ENCODE data around the gene LNPEP. TPM values are rescaled to one million over a fixed set of nuclear protein-coding genes. Genes with fewer than 3 reads are reported as not detected.

LNPEP gene
- total RNA-seq, 1 donor from 2014 or later: 40.8 TPM

DNA sequence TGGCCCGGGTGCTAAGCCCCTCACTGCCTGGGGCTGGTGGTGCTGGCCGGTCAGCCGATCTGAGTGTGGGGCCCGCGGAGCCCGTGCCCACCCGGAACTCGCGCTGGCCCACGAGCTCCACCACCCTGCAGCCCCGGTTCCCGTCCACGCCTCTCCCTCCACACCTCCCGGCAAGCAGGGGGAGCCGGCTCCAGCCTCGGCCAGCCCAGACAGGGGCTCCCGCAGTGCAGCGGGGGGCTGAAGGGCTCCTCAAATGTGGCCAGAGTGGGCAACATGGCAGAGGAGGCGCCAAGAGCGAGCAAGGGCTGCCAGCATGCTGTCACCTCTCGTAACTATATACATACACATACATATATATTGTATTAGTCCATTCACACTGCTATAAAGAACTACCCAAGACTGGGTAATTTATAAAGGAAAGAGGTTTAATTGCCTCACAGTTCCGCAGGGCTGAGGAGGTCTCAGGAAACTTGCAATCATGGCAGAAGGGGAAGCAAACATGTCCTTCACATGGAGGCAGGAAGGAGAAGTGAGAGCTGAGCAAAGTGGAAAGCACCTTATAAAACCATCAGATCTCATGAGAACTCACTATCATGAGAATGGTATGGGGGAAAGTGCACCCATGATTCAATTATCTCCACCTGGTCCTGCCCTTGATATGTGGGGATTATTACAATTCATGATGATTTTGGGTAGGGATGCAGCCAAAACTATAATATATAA is 149.7 kb downstream of the LNPEP start:
- Mint-ChIP-seq H3K4me1 (ENCODE audit: unreplicated experiment) (no peaks in the 10 kb centered on the region), H3K9me3 (ENCODE audit: unreplicated experiment) (no peaks in the 10 kb centered on the region), H3K4me3 (ENCODE audit: unreplicated experiment) (no peak overlapping the region), H3K27ac (ENCODE audit: unreplicated experiment) (no peak overlapping the region), H3K27me3 (ENCODE audit: unreplicated experiment) (peaks cover 26% of the 10 kb centered on the region), H3K36me3 (ENCODE audit: unreplicated experiment) (no peaks in the 10 kb centered on the region)
- no peak for DNase-seq (ENCODE audit: extremely low spot score, unreplicated experiment)
- no peak for TF ChIP-seq CTCF (IDR thresholded peaks at IDR 0.05)

Other genes with a start within 250 kb of the LNPEP start
- gene ERAP1, start 128.1 kb upstream of the LNPEP start, total RNA-seq: 66.7 and 67.3 TPM in 2 replicates
- 3.5 and 4.4 TPM in 2 replicates for gene ERAP2, start 59.6 kb upstream of the LNPEP start, total RNA-seq
- 0.26 and 0.48 TPM in 2 replicates for gene LIX1, start 206.5 kb downstream of the LNPEP start, total RNA-seq
- gene RIOK2, start 247.2 kb downstream of the LNPEP start, total RNA-seq: 23.4 and 33.7 TPM in 2 replicates

Measured in osteocyte (in vitro differentiated cells).